ENCODE results near the gene ABCC2. TPM values are rescaled to one million over a fixed set of nuclear protein-coding genes. Genes with fewer than 3 reads are reported as not detected.

ABCC2 gene
- total and polyA plus RNA-seq, 2 of the 4 experiments (the other 2 are of a cell fraction), result 0.21 to 0.36 TPM

DNA sequence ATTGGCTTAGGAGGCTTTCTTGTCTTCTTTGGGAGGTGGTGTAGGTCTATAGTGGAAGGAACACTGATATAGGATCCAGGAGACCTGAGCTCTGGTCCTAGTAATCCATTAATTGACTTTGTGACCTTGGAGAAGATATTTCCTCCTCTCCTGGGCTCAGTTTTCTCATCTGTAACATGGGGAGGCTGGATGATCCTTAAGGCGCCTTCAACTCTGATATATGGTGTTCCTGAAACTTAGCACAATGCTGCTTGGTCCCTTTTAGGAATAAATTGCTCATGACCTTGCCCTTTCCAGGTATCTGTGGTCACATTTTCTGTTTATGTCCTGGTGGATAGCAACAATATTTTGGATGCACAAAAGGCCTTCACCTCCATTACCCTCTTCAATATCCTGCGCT is 25.3 kb downstream of the ABCC2 start:
- H2AFZ ChIP-seq (replicated peaks; ENCODE audit: low read length, poor library complexity), result no peak overlapping the region
- intact Hi-C loops (cut with micrococcal nuclease), result no loop called here
- DNase-seq, result no peak
- no peak overlapping the region for H3K27ac ChIP-seq (ENCODE audit: insufficient read depth, low read length)
- H4K91ac ChIP-seq (ENCODE audit: insufficient read depth, low read depth, low read length), result no peak overlapping the region
- H4K5ac ChIP-seq (ENCODE audit: low read depth, low read length), result no peak overlapping the region
- H3K4ac ChIP-seq (ENCODE audit: low read depth, low read length), result no peak overlapping the region
- dilution Hi-C loops (cut with HindIII; ENCODE audit: low sequenced_read_pairs, unreplicated experiment), result no loop called here
- no CpG with 5 or more reads among the region's 2 CpGs for WGBS, 2 experiments (ENCODE audit: extremely low coverage in 2 of 2, insufficient read length in 1 of 2)
- H2BK5ac ChIP-seq (ENCODE audit: low read depth, low read length, poor library complexity, severe bottlenecking), result no peak overlapping the region
- H2BK120ac ChIP-seq (ENCODE audit: low read depth, low read length), result no peak overlapping the region
- no peak overlapping the region for H3K4me2 ChIP-seq (ENCODE audit: low read depth, low read length)
- BruUV-seq (replicated peaks), result no TSS peak
- H3K27me3 ChIP-seq (ENCODE audit: control insufficient read depth, insufficient read depth, low read length), result no peaks in the 10 kb centered on the region
- H3K56ac ChIP-seq (ENCODE audit: extremely low read depth, insufficient read depth, low read length), result no peak overlapping the region
- ATAC-seq (ENCODE audit: low read depth), result no peak
- no peaks in the 10 kb centered on the region for H4K20me1 ChIP-seq (ENCODE audit: insufficient read depth, low read length)
- H3K36me3 ChIP-seq (ENCODE audit: control insufficient read depth, insufficient read depth, low read length), result no peaks in the 10 kb centered on the region
- no peak overlapping the region for H2AK9ac ChIP-seq (replicated peaks; ENCODE audit: low read depth, low read length, poor library complexity)
- H2BK20ac ChIP-seq (ENCODE audit: low read depth, low read length), result no peak overlapping the region
- TF ChIP-seq RCOR1 (IDR thresholded peaks at IDR 0.05; ENCODE audit: insufficient replicate concordance, low read length), result no peak
- TF ChIP-seq, protein P1, sequence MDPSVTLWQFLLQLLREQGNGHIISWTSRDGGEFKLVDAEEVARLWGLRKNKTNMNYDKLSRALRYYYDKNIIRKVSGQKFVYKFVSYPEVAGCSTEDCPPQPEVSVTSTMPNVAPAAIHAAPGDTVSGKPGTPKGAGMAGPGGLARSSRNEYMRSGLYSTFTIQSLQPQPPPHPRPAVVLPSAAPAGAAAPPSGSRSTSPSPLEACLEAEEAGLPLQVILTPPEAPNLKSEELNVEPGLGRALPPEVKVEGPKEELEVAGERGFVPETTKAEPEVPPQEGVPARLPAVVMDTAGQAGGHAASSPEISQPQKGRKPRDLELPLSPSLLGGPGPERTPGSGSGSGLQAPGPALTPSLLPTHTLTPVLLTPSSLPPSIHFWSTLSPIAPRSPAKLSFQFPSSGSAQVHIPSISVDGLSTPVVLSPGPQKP (IDR thresholded peaks at IDR 0.05; ENCODE audit: borderline replicate concordance, low read depth, low read length), result no peak
- no peak for TF ChIP-seq CTCF (conservative IDR thresholded peaks at IDR 0.05; ENCODE audit: low read depth, low read length)
- H3K9me3 ChIP-seq (ENCODE audit: control insufficient read depth, insufficient read depth, low read length), result no peaks in the 10 kb centered on the region
- no peak overlapping the region for H2AK5ac ChIP-seq (ENCODE audit: low read depth, low read length)
- H3K4me3 ChIP-seq (ENCODE audit: insufficient read depth, low read depth, low read length), result no peak overlapping the region
- H3K18ac ChIP-seq (ENCODE audit: low read depth, low read length), result no peak overlapping the region
- H3K4me1 ChIP-seq (ENCODE audit: control insufficient read depth, insufficient read depth, low read length), result peaks cover 5% of the 10 kb centered on the region; the same call in 1 of the 2 replicates
- H2BK15ac ChIP-seq (ENCODE audit: low read depth, low read length), result no peak overlapping the region
- H3K79me1 ChIP-seq (ENCODE audit: low read depth in 1 of 2, low read length in 2 of 2), result no peaks in the 10 kb centered on the region
- no peak overlapping the region for H3K14ac ChIP-seq (replicated peaks; ENCODE audit: low read depth, low read length)
- H4K8ac ChIP-seq (ENCODE audit: low read depth in 2 of 2, low read length in 2 of 2), result no peak overlapping the region
- H3K9ac ChIP-seq (ENCODE audit: low read depth, low read length), result no peak overlapping the region
- ChIA-PET CTCF (no interaction called here), POLR2A (ENCODE audit: unreplicated experiment) (no interaction called here)
- no peaks in the 10 kb centered on the region for H3K9me1 ChIP-seq (ENCODE audit: insufficient read depth, low read length)
- in situ Hi-C loops (cut with MboI; ENCODE audit: low sequenced_read_pairs), result no loop called here
- H3K23ac ChIP-seq (ENCODE audit: low read depth, low read length), result no peak overlapping the region

Measured in IMR-90 (cell line).